DMS 273 treated with DMSO at 0.1 percent for 48 hours (cell line): ENCODE data around the gene TMEM232.

Experiments used
- DNase-seq: peaks from one replicate; lab custom pipeline; 2025; lab: John Stamatoyannopoulos, UW

TMEM232 gene

GRCh38 chr5:110517396-110517795 lies 209.1 kb downstream of the TMEM232 start:
- DNase-seq: no peak

DNA sequence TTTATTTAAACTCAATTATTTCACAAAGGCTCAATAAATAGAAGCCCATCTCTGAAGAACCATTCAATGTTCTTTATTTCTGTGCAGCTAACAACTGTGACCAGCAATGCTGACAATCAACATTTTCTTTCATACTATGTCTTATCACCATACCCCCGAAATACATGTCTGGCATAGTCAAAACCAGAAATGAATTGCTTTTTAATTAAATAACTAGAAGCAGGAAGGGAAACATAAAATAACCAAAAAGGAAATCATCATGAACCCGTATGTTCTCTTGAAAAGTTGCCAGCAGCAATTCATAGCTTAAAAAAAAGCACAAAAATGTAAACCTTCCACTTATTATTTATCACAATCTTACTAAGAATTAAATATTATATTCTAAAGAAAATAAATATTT lies 212.4 kb downstream of the TMEM232 start:
- no peak for DNase-seq

DNA sequence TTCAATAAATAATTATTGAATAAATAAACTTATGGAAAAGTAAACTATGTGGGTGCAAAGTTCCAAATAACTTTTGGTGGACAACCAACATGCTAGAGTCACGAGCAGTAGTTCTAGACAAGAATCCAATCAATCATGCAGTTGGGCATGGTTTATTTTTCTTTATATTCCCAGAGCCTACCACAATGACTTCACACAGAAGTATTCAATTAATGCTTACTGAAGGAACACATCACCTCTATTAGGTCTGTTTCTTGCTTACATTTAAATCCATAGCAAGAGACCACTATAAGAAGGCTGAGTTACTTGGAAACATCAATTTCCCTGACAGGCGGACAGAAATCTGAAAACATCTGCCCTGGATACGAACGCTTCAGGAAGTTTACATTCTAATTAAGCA lies 214.2 kb downstream of the TMEM232 start:
- no peak for DNase-seq

DNA sequence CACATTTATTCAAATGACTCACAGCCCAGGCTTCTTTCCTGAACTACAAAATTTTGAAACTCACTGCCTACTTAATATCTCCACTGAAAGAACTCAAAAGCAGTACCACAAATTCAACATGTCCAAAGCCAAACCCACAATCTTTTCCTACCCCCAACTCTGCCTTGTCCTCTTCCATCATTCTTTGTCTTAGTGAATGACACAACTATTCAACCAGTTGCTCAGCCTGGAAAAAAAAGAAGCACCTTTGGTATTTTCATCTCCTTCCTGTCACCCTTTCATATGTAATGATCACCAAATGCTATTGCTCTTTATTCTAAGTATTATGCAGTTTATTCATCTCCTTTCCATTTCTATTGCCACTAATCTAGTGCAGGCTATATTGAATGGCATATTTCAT lies 216.3 kb downstream of the TMEM232 start:
- no peak for DNase-seq

- DNase-seq: no peak
Measured at GRCh38 chr5:110507972-110508371, 218.5 kb downstream of the TMEM232 start.

DNA sequence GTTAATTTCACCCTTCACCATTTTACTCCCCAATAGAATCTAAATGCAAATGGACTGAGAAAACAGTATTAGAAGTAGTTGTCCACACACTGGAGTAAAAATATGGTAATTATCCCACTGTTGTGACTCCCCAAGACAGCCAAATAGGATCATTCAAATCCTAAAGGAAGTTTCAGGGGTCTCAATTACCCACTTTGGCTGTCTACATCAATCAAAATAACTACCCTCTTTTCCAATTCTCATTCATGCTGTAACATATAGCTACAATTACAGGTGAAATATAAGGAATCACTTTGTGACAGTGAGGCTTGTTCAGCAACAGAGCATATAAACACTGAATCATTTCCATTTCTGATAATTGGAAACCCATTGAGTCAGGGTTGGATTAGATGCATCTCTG lies 220.1 kb downstream of the TMEM232 start:
- DNase-seq: no peak

DNA sequence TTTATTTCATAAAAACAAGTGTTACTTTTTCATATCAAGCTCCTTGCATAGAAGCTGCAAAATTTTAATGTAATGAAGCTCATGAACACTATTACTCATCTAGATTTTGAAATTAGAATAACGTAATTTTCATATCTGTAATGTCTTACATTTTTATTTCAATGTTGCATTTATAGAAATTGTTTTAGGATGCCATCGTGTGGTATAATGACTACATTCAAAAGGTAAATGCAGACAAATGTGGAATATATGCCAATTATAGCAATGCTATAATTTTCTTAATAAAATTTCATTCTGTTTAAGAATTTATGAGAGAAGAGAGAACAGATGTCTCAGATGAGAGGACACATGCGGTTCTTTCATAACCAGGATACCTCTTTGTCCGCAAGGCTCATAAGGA lies 230.2 kb downstream of the TMEM232 start:
- no peak for DNase-seq

- DNase-seq: no peak
Measured at GRCh38 chr5:110492446-110492845, 234.0 kb downstream of the TMEM232 start.

DNA sequence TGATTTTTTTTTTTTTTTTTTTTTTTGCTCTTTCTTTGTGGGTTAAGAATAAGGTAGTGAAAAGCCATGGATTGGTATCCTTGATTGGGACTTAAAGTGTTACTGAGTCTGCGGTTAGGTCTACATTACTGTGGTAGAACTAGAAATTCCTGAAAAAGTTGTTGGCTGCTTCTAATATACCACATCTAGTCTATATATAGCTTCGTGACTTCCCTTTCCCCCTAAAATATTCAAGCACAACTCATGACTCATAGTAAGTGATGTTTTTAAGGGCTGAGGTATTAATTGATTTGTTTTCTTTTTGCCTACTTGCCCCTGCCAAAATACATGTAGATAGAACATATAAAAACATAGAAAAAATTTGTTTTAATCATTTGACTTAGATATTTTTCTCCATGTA lies 247.6 kb downstream of the TMEM232 start:
- no peak for DNase-seq

- DNase-seq: no peak
Measured at GRCh38 chr5:110477911-110478310, 248.6 kb downstream of the TMEM232 start.

DNA sequence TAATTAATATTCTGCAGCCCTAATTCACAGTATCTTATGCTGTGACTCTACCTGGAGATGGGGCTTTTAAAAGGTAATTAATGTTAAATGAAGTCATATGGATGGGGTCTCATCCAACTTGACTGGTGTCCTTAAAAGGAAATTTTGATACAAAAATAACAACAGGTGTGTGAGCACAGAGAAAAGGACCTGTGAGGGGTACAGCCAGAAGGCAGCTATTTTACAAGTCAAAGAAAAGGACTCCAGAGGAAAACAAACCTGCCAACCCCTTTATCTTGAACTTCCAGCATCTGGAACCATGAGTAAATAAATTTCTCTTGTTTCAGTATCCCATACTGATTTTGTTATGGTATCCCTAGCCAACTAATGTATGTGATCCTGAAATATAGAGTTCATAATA lies 250.3 kb downstream of the TMEM232 start:
- no peak for DNase-seq

GRCh38 chr5:110475529-110475928 lies 250.9 kb downstream of the TMEM232 start:
- no peak for DNase-seq

DNA sequence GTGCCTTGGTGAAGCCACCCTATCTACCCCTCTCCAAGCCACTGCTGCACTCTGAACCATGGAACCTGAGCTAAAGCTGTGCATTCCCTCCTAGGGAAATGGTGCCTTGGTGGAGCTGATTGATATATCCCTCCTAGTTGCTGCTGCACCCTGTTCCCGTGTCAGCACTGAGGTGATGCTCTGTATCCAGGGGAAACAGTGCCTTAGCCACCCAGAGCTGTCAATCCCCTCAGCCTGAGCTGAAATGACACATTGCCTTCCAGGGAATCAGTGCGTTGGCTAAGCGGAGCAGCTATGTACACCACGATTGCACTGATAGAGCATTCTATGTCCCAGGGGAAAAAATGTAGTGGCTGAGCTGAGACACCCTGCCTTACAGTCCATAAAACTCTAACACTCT lies 257.0 kb downstream of the TMEM232 start:
- no peak for DNase-seq

GRCh38 chr5:110463106-110463505 lies 263.4 kb downstream of the TMEM232 start:
- no peak for DNase-seq

DNA sequence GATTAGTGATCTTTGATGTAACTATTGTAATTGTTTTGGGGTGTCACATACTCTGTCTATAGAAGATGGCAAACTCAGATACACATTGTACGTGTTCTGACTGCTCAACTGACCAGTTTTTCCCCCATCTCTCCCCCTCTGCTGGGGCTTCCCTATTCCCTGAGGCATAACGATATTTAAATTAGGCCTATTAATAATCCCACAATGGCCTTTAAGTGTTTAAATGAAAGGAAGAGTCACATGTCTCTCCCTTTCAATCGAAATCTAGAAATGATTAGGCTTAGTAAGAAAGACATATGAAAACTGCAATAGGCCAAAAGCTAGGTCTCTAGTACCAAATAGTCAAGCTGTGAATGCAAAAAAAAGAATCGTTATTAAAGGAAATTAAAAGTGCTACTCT lies 265.6 kb downstream of the TMEM232 start:
- DNase-seq: no peak

- no peak for DNase-seq
Measured at GRCh38 chr5:110458313-110458712, 268.2 kb downstream of the TMEM232 start.

GRCh38 chr5:110442856-110443255 lies 283.6 kb downstream of the TMEM232 start:
- DNase-seq: no peak

GRCh38 chr5:110441035-110441434 lies 285.4 kb downstream of the TMEM232 start:
- no peak for DNase-seq

- DNase-seq: no peak
Measured at GRCh38 chr5:110440058-110440457, 286.4 kb downstream of the TMEM232 start.

DNA sequence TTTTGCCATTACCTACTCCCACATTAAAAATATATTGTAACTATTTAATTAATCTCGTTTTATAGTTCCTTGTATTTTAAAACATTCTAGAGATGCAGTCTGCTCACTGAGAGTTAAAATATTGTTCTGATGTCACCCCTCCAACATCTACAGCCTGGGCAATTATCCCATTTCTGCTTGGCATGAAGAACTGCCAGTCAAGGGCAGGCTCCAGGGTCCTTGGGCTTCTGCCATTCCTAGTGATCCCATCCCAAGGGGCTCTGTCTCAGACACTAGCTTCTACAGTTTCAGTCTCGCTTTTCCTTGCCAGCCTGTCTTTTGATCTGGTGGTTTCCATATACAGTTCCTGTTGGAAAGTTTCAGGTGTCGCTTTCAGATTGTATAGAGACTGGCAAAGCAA lies 287.2 kb downstream of the TMEM232 start:
- no peak for DNase-seq

DNA sequence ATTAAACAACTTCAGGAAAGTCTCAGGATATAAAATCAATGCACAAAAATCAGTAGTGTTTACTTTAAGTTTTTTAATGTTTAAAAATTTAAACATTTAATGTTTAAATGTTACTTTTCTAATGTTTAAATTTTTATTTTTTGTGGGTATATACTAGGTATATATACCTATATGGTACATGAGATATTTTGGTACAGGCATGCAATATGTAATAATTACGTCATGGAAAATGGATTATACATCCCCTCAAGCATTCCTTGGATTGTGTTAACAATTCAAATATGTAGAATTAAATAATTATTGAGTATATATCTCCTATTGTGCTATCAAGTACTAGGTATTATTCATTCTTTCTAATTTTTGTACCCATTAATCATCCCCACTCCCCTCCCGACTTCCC lies 291.3 kb downstream of the TMEM232 start:
- no peak for DNase-seq

DNA sequence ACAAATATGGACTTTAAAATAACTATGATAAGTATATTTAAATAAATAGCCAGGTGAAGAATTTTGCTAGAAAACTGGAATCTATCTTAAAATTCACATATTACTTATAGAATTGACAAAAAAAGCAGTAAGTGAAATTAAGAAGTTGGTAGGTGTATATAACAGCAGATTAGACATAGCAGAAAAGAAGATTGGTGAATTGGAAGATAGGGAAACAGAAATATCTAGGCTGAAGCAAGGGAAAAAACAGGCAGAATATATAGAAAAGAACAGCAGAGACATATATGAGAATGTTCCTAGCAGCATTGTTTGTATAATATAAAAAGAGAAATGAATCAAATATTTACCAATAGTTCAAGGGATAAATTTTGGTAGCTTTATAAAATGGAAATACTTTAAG lies 294.9 kb downstream of the TMEM232 start:
- no peak for DNase-seq

- DNase-seq: no peak
Measured at GRCh38 chr5:110414360-110414759, 312.1 kb downstream of the TMEM232 start.

GRCh38 chr5:110413856-110414255 lies 312.6 kb downstream of the TMEM232 start:
- no peak for DNase-seq

DNA sequence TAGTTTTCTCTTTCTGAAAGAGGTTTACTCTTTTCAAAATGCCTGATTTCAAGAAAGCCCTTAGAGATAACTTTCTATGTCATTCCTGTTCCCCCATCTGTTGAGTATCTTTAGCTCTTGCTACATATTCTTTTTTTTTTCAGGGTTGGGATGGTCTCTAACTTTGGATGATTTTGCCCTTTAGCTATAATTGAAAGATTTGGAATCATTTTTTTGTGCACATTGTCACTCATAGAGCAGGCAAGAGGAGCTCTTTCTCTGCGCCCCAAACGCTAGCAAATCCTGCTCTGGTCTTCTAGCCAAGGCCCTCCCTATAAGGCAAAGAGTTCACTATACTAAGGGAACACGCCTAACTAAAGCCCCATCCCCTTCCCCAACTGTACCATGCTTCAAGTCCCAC lies 316.9 kb downstream of the TMEM232 start:
- DNase-seq: no peak
